HG02852 (cell line): Measurements from ENCODE around the gene ARHGAP19.

Source experiments
- ATAC-seq: cut with Tn5 transposase; IDR thresholded peaks from one replicate; pipeline ENCODE4 v1.9.1; 2021; ENCODE audit warnings: mild to moderate bottlenecking, moderate library complexity; ENCODE audit not compliant: unreplicated experiment

Gene ARHGAP19

GRCh38 chr10:97197030-97197500 is 95.4 kb downstream of the ARHGAP19 start:
- no peak for ATAC-seq

GRCh38 chr10:97196223-97197029 is 96.0 kb downstream of the ARHGAP19 start:
- ATAC-seq, result peak; percentile 75

- no peak for ATAC-seq
Observed at GRCh38 chr10:97195706-97196222, 96.7 kb downstream of the ARHGAP19 start.

DNA sequence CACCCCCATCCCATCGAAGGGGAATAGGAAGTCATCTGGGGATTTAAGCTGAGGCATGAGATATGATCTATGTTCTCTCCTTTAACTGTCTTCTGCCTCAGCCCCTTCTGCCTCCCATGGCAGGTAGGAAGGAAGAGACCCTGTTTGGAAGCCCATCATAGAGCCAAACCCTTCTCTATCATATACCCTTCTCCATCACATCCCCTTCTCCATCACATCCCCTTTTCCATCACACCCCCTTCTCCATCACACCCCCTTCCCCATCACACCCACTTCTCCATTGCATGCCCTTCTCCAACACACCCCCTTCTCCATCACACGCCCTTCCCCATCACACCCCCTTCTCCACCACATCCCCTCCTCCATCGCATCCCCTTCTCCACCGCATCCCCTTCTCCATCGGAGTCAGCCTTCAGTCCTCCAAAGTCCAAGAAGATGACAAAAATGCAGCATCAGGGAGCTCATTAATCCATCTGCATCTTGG is 99.4 kb downstream of the ARHGAP19 start:
- ATAC-seq, result no peak

- no peak for ATAC-seq
Observed at GRCh38 chr10:97190450-97190849, 102.0 kb downstream of the ARHGAP19 start.

GRCh38 chr10:97188261-97188711 is 104.2 kb downstream of the ARHGAP19 start:
- ATAC-seq, result no peak

DNA sequence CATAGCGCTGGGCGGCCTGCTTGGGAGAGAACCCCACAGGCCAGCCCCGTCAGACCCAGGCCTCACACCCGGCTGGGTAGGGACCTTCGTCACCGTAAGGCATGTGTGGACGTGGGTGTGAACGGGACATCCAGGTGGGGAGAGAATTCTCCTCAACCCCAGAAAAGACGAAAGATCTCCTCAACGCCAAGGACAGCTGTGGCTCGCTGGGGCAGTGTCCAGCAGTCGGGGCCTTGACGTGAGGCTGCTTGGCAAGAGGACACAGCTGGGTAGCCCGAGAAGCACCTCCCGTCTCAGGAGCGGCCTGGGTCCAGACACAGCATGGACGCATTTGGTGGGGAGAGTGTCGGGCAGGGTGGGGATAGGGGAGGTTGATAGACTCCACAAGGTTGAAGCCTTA is 105.5 kb downstream of the ARHGAP19 start:
- ATAC-seq, result no peak

DNA sequence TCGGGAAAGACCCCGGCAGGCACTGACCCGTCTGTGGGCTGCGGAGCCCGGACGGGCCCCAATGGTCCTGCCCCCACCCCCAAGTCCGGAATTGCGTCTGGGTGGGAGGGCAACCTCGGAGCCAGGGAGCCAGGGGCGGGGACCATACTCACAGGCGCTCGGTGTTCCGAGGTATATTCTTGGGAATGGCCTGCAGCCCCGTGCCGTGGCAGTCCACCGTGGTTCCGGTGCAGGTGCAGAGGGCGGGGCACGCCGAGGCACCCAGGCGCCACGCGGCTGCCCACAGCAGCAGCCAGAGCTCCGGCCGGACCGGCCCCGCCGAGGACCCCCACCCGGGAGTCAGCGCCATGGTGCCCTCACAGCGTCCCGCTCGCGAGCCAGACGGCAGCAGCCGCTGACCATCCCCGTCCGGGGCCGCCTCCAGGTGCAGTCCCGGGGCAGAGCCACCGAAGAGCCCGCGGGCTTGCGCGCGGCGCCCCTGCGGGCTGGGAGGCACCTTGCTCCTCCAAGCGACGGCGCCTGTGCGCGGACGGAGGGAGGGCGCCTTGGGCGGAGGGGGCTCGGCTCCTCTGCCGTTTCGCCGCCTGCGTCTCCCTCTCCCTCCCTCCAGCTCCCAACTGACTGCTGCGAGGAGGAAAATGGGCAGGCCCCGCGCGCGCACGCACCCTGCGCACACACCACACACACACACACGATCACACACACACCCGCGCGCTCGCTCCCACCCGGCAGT is 106.9 kb downstream of the ARHGAP19 start, which contains the start of gene SLIT1:
TSS of gene SLIT1 (minus strand) at position 634 of the 733 bp plus-strand sequence. CDS start at position 349, 285 bp downstream.
- no peak for ATAC-seq

- ATAC-seq, result no peak
Observed at GRCh38 chr10:97184971-97185325, 107.5 kb downstream of the ARHGAP19 start.

DNA sequence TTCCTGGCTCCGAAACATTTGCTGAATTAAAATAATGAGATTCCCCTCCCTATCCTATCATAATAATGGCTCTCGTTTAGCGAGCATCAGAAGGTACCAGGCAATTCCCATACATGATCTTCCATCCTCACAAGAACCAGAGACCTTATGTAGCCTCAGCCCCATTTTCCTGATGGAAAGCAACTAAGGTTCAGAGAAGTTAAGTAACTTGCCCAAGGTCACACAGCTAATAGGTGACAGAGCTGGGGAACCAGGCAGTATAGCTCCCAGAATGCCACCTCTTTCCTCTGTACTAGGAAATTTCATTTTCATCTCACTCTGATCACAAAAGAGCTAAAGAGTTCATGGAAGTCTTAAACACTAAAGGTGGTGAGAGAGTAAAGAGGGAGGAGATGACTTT is 109.1 kb downstream of the ARHGAP19 start:
- ATAC-seq, result no peak

DNA sequence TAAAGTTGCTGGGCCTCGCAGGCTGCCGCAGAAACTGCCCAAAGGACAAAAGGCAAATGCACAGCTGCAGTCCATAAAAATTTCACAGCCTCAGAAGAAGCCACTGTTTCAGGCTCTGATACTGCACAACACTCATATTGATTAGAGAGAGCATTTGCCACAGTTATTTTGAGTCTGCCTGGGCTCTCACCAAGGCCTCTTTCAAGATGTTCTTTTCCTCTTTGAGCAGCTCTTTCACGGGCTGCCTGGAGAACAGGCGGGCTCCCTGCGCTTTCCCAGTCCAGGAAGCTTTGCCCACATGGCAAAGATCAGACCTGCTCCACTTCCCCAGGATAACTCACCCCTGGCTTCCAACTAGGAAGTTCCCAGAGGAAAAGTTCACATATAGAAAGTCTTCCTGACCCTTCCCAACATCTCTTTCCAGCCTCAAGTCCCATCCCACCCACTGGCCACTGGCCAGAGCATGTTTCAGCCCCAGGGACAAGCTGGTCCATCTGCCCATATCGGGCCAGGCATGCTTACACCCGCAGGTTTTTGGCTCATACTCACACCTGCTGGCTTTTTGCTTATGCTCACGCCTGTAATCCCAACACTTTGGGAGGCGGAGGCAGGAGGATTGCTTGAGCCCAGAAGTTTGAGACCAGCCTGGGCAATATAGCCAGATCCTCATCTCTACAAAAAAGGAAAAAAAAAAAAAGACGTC is 110.0 kb downstream of the ARHGAP19 start:
- no peak for ATAC-seq

DNA sequence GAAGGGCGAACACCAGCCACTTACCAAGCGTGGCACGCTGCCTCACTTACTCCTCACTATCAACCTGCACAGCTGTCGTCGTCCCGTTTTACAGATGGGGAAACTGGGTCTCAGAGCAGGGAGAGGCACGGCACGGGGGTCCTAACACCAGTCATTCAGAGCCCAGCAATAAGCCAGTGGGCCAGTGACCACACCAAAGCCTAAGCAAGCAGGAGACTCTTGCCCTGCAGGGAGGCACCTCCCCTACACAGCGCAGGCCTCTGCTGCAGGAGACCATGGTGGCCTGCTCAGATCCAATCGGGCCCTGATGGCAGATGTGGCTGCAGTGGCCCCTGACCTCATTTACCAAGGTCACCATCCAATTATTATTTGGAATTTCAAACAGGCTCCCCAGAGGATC is 111.5 kb downstream of the ARHGAP19 start:
- no peak for ATAC-seq

- no peak for ATAC-seq
Observed at GRCh38 chr10:97180363-97180755, 112.1 kb downstream of the ARHGAP19 start.

DNA sequence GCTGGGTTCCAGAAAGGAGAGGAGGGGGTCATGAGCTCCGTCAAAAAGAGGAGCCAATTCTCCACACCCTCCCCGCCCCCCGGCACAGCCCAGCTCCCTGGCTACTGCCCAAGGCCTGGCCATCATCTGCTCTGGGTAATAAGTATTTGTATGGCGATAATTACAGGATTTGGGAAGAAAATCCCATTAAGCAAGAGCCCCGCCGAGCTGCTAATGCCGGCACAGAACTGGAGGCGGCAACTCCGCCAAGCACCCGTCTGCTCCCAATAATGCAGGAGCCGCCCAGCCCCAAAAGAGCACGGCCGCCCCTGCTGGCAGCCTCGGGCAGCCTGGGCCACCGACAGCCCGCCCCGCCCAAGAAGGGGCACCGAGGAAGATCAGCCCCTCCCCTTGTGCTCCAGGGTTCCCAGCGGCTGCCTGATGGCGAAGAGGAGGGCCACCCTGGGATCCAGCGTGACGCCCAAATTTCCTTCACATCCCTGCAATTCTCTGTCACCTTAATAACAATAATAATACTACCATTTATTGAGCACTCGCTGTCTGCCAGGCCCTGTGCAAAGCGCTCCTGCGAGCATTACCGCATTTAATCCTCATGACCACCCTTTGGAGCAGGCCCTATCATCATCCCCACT is 112.6 kb downstream of the ARHGAP19 start:
- ATAC-seq, result no peak

GRCh38 chr10:97179311-97179710 is 113.1 kb downstream of the ARHGAP19 start:
- ATAC-seq, result no peak

DNA sequence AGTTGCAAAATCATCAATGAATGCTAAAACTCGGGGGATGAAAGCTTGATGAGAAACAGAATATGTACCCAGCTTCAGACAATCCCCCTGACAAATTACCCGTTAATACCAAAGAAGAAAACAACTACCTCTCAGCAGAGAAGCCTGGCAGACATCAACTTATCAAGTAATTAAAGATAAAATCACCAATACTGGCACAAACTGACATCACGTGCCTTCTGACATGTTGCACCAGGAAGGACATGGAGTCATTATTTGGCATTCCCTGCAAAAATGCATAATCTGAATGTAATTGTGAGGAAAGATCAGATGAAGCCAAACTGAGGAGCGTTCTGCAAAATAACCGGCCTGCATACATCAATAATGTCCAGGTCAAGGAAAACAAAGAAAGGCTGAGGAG is 114.4 kb downstream of the ARHGAP19 start:
- no peak for ATAC-seq

DNA sequence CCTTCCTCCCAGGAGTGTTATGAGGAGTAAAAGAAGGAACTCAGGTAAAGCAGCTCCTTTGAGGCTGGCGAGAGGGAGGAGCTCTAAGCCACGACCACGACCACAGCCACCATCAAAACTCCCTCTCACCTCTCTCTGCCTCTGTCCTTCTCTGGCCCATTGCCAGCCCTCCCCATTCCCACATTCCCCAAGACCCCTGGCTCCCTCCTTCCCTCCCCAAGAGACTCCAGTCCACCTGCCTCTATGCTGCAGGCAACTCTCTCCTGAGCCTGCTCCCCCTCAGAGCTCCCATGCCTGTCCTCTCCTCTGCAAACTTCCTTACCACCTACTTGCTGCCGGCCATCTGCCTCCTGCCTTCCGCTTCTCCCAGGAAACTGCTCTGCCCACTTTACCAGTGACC is 116.2 kb downstream of the ARHGAP19 start:
- ATAC-seq, result no peak

GRCh38 chr10:97175586-97175985 is 116.9 kb downstream of the ARHGAP19 start:
- ATAC-seq, result no peak

DNA sequence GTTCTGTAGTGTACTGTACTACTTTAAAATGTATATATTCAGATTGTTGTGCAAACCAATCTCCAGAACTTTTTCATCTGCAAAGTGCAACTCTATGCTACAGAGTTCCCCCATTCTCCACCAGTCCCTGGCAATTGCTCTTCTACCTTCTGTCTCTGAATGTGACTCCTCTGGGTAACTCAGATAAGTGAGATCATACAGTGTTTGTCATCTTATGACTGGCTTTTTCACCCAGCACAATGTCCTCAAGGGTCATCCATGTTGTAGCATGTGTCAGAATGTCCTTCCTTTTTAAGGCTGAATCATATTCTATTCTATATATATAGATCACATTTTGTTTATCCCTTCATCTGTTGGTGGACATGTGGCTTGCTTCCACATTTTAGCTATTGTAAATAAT is 117.5 kb downstream of the ARHGAP19 start:
- ATAC-seq, result no peak

DNA sequence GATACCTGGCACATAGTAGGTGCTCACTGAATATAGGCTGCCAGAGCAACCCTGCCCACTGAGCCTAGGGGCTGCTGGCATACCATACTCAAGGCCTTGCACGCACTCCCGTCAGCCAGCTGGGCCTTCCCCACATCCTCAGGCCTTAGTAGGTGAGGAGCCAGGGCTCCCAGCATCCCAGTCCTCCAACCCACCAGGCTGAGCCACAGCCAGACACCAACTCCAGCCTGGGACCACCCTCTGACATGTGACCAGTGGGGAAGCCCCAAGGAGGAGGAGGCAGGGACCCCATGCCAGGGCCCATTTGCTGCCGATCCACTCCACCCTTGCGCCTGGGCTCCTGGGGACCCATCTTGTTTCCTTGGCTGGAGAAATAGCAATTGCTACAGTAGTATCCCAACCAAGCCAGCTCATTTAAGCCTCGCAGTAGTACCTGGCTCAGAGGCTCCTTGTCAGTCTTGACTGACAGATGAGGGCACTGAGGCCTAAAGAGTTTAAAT is 118.1 kb downstream of the ARHGAP19 start:
- no peak for ATAC-seq
